ENCODE measurements around the gene KIF3B.
"Not testable (repeated sequence)": the region's sequence is repeated elsewhere in the genome, so short reads cannot be mapped to it uniquely, and the experiment has no call there.

Gene KIF3B

DNA sequence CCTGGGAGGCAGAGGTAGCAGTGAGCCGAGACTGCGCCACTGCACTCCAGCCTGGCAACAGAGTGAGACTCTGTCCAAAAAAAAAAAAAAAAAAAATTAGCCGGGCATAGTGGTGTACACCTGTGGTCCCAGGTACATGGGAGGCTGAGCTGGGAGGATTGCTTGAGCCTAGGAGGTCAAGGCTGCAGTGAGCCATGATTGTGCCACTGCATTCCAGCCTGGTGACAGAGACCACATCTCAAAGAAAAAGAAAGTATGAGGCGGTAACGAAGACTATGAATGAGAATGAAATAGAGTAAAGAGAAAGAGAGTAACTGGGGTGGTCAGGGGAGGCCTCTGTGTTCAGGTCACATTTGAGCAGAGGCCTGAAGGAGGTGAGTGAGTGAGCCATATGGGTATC, 31.2 kb upstream of the KIF3B start:
- DNase-seq (ENCODE audit: low read depth in 1 of 2, low spot score in 1 of 2), result not testable (repeated sequence)

DNA sequence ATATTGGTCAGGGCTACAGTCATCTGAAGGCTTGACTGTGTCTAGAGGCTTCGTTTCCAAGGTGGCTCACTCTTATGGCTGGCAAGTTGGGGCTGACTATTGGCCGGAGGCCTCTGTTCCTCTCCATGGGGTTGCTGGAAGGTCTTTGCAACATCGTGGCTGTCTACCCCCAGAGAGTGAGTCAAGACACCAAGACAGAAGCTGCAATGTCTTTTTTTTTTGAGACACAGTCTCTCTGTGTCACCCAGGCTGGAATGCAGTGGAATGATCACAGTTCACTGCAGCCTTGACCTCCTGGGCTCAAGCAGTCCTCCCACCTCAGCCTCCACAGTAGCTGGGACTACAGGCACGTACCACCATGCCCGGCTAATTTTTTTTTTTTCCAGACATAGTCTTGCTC, 29.4 kb upstream of the KIF3B start:
- DNase-seq (ENCODE audit: low read depth in 1 of 2, low spot score in 1 of 2), result no peak

DNA sequence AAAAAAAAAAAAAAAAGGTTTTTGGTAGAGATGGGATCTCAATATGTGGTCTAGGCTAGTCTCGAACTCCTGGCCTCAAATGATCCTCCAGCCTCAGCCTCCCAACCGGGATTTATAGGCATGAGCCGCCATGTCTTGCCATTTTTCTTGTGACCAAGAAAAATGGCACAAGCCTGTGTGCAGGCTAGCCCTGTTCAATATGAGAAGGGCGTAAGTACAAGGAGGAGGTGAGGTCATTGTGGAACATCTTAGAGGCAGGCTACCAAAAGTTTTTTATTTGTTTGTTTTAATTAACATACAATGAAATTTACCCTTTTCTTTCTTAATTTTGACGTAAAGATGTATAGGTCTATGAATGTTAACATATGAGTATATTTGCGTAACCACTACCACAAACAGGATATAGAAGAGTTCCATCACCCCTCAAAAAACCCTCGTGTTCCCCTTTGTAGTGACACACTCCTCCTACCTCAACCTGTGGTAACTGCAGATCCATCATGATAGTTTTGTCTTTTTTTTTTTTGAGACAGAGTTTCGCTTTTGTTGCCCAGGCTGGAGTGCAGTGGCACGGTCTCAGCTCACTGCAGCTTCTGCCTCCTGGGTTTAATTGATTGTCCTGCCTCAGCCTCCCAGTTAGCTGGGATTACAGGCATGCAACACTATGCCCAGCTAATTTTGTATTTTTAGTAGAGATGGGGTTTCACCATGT, 28.3 kb upstream of the KIF3B start:
- peak in 1 of 2 donors; percentile 40 for DNase-seq (ENCODE audit: low read depth in 1 of 2, low spot score in 1 of 2)

DNA sequence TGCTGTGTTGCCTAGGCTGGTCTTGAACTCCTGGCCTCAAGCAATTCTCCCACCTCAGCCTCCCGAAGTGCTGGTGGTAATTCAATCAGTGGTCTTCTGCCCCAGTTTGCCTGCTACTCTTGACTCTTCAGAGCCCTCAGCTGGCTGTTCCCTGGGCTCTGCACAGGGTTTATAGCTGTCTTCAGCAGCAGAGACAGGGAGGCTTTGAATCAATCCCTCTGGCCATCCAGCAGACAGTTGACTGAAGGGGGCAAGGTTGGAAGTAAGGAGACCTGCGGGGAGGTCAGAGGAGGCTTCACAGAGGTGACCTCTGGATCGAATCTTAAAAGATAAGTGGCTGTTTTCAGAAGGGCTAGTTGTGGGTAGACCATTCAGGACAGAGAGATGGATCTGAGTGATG, 26.0 kb upstream of the KIF3B start:
- no peak for DNase-seq (ENCODE audit: low read depth in 1 of 2, low spot score in 1 of 2)

DNA sequence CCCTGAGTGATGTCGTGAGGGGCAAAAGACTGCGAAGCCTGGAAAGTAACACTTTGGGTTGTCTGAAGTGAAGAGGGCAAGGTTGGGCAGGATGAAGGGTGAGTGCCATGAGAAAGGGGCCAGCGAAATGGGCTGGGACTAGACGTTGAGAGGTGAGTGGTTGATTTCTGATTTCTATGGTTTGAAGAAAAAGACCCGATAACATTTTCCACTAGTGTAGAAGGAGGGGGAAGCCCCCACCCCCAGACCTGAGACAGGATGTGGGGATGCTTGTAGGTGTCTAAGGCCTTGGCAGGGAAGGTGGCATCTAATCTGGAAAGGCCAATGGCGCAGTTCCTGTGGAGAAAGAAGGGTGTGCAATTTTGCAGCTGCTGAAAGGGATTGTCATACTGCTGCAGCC, 25.3 kb upstream of the KIF3B start:
- DNase-seq (ENCODE audit: low read depth in 1 of 2, low spot score in 1 of 2), result peak; percentile 68 to 82

DNA sequence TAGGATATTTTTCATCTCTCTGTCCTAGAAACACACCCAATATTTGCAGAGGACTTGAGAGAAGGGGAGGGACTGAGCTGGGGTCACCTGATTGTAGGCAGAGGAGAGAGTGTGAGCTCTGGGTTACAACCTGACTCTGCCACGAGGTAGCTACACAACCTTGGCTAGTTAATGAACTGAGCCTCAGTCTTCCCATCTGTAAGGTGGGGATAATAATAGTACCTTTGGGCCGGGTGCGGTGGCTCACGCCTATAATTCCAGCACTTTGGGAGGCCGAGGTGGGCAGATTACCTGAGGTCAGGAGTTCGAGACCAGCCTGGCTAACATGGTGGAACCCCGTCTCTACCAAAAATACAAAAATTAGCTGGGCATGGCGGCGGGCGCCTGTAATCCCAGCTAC, 16.5 kb upstream of the KIF3B start:
- not testable (repeated sequence) for DNase-seq (ENCODE audit: low read depth in 1 of 2, low spot score in 1 of 2)

DNA sequence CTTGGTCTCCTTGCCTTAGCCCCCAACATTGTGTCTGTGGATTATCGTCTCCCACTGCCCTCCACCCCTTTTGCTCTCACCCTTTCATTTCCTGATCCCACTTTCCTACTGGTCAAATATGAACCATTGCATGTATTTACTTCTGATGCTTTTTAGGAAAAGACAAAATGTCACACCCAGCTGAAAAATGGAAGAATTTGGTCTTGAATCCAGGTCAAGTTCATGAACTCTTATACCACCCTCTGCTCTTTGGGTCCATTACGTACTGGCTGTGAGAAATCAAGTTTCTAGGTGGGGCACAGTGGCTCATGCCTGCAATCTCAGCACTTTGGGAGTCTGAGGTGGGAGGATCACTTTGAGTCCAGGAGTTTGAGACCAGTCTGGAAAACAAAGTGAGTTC, 15.8 kb upstream of the KIF3B start:
- no peak for DNase-seq (ENCODE audit: low read depth in 1 of 2, low spot score in 1 of 2)

DNA sequence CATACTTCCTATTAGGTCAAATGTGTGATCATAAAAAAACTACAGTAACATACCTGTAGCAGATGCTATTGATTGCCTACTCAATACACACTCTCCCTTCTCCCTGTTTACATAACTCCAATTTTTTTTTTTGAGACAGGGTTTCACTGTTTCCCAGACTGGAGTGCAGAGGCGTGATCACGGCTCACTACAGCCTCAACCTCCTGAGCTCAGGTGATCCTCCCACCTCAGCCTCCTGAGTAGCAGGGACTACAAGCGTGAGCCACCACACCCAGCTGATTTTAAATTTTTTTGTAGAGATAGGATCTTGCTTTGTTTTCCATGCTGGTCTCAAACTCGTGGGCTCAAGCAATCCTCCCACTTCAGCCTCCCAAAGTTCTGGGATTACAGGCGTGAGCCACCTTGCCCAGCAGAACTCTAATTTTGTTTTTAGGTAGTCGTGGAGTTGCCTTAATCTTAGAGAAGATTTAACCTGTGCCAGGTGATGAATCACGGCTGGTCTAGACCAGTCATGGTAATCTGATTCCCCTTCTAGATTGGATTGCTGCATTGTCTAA, 14.0 kb upstream of the KIF3B start:
- no peak for DNase-seq (ENCODE audit: low read depth in 1 of 2, low spot score in 1 of 2)

DNA sequence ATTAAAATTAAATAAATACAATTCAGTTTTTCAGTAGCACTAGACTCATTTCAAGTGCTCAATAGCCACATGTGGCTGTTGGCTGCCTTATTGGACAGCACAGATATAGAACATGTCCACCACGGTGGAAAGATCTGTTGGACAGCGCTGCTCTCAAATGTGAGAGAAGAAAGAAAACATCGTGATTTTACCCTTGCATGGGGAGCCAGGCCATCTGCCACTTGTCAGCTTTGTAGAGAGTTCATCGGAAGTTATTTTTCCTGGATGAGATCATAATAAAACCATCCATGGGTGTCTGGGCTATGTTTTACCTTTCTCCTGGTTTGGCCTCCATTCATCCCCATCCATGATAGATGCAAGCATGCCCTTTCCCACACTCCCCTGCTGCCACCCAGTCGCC, 5.8 kb upstream of the KIF3B start:
- no peak for DNase-seq (ENCODE audit: low read depth in 1 of 2, low spot score in 1 of 2)

DNA sequence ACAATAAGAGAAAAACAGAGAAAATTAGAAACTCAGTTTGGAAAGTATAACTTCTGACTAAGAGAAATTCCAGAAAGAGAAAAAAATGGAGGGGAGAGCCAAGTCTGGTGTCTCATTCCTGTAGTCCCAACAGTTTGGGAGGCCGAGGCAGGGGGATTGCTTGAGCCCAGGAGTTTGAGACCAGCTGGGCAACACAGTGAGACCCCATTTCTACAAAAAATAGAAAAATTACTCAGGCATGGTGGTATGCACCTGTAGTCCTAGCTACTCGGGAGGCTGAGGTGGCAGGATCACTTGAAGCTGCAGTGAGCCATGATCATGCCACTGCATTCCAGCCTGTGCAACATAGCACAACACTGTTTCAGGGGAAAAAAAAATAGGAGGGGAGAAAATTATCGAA, 3.1 kb upstream of the KIF3B start:
- no peak for DNase-seq (ENCODE audit: low read depth in 1 of 2, low spot score in 1 of 2)

DNA sequence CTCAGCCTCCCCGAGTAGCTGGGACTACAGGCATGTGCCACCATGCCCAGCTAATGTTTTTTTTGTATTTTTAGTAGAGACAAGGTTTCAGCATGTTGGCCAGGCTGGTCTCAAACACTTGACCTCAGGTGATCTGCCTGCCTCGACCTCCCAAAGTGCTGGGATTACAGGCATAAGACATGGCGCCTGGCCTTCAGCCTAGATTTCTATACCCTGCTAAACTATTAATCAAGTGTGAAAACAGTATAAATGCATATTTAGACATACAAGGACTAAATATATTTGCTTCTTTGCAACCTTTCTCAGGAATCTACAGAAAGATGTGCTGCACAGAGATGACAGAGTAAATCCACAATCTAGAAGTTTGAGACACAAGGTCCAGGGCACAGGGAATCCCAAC, 2.3 kb upstream of the KIF3B start:
- DNase-seq (ENCODE audit: low read depth in 1 of 2, low spot score in 1 of 2), result not testable (repeated sequence)

DNA sequence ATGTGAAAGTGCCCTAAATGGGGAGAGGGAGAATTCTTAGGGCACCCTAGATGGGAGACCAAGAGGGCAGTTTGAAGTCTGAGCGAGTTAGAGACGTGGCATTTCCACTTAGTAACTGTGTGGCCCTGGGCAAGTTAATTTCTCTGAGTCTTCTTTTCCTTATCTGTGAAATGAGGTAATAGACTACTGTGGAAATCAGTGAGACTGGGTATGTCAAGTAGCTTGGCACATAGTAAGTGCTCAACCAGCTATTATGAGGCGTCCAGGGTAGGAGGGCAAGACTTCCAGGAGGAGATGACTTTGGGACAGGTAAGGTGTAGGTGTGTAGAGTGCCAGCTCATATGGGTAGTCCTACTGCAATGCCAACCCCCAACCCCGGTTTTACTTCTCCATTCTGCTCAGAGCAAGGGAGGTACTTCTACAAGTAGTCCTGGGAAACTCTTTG, 770 bp downstream of the KIF3B start:
- DNase-seq (ENCODE audit: low read depth in 1 of 2, low spot score in 1 of 2), result no peak

DNA sequence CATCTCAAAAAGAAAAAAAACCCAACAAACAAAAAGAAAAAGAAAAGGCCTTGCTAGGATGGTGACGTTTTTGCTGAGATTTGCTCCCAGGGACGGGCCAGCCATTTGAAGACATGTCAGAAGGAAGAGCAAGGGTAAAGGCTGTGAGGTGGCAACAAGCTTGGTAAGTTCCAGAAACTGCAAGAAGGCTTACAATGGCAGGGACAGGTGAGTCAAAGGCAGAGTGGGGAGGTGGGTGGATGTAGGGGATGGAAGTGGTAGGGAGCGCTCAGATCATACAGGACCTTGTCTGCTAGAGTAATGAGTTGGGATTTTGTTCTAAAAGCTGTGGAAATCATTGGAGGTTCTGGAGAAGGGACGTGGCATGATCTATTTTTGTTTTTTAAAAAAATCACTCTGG, 4.3 kb downstream of the KIF3B start:
- no peak for DNase-seq (ENCODE audit: low read depth in 1 of 2, low spot score in 1 of 2)

DNA sequence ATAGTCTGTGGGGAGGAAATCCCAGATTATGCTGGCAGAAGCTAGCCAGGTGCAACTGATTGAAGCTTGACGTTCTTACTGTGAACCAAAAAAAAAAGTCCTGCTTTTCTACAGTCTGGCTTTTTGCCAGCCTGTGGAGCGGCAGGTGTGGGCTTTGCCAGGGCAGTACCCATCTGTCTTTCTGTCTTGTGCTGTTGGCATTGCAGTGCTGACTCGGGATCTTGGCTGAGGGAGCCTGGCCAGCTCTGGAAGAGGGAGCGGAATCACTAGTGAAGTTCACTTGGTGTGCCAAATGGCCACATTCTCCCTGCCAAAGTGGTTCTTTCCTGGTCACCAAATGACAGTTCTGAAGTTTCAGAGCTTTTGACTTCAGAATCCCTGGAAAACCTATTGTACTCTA, 5.0 kb downstream of the KIF3B start:
- DNase-seq (ENCODE audit: low read depth in 1 of 2, low spot score in 1 of 2), result no peak

DNA sequence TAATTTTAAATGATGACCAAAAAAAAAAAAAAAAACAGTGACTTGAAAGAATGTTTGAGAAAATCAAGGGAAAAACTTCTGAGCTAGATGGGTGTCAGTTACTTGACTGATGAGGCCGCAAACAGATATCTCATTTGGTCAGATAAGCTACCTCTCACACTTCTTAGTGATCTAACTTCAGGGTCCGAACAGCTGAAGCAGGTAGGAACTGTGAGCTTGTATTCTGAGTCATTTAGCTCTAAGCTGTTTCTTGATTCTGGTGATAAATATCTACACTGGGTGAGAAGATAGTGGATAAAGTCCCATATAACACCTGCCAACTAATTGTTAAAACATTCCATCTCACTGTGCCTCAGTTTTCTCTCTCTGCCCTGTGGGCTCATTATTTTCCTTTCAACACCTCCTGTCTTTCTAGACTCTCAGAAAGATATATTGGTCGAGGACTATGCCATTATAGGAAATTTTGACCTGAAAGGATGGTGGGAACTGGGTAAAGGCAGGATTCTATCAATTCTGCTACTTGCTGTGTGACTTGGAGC, 7.7 kb downstream of the KIF3B start:
- no peak for DNase-seq (ENCODE audit: low read depth in 1 of 2, low spot score in 1 of 2)

DNA sequence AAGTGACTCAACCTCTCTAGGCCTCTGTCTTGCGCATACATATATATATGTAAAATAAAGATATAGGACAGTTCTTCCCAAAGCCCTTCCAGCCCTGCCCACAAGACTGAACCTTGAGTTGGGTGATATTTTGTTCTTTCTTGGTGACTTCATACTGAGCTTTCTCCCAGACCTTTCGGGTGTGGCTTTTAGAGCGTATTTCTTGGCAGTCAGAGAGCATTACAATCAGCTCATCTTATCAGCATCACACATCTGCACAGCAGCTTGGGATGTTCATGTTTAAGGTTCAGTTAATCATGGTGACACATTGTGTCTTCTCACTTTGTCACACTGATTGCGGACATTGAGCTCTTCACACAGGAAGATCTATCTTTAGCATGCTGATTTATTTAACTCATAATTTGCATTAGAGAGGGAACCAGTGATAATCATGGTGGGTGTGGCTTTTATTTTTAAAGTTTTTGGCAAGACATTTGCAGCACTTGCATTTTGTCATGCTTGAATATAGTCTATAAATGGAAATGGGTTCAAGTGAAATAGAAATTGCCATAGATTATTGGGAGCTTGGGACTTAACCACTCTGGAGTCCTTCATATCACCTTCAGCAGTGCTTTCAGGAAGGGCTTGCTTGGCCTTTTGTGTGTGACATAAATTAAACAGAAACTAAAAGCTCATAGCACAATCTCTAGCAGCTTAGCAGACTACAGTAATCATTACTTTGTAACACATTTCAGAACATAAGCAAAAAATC, 8.3 kb downstream of the KIF3B start:
- peak in 1 of 2 donors; percentile 63 for DNase-seq (ENCODE audit: low read depth in 1 of 2, low spot score in 1 of 2)

DNA sequence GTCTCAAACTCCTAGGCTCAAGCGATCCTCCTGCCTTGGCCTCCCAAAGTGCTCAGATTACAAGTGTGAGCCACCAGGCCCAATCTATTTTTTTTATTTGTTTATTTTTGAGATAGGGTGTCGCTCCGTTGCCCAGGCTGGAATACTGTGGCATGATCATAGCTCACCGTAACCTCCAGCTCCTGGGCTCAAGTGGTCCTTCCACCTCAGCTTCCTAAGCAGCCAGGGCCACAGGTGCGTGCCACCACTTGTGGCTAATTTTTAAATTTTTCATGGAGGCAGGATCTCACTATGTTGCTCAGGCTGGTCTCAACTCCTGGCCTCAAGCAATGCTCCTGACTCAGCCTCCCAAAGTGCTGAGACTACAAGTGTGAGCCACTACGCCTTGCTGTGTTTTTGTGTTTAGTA, 9.8 kb downstream of the KIF3B start:
- no peak for DNase-seq (ENCODE audit: low read depth in 1 of 2, low spot score in 1 of 2)

DNA sequence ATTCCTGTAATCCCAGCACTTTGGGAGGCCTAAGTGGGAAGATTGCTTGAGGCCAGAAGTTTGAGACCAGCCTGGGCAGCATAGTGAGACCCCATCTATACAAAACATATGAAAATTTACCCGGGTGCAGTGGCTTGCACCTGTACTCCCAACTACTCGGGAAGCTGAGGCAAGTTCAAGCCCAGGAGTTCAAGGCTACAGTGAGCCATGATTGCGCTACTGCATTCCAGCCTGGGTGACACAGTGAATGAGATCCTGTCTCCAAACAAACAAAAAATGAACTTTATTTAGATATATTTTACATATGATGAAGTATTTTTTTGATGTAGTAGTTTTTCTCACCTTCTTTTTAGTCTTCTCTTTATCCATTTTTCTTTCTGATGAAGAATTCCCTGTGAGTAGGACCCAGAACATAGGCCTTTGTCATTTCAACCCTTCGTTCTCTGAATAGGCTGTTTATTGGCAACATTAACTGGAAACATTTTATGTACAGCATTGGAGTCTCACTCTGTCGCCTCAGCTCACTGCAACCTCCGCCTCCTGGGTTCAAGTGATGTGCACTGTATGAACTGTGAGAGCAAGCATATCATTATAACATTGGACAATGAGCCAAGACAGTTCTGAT, 10.9 kb downstream of the KIF3B start:
- no peak for DNase-seq (ENCODE audit: low read depth in 1 of 2, low spot score in 1 of 2)

DNA sequence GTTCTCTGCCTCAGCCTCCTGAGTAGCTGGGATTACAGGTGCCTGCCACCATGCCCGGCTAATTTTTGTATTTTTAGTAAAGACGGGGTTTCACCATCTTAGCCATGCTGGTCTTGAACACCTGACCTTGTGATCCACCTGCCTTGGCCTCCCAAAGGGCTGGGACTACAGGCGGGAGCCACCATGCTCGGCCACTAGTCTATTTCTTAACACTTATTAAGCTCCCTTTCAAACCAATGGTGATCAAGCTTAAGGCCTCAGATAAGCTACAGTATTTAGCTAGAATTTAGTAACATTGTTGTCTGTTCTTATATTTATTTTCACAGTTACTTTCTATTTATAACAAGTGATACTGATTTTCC, 11.8 kb downstream of the KIF3B start:
- DNase-seq (ENCODE audit: low read depth in 1 of 2, low spot score in 1 of 2), result not testable (repeated sequence)

DNA sequence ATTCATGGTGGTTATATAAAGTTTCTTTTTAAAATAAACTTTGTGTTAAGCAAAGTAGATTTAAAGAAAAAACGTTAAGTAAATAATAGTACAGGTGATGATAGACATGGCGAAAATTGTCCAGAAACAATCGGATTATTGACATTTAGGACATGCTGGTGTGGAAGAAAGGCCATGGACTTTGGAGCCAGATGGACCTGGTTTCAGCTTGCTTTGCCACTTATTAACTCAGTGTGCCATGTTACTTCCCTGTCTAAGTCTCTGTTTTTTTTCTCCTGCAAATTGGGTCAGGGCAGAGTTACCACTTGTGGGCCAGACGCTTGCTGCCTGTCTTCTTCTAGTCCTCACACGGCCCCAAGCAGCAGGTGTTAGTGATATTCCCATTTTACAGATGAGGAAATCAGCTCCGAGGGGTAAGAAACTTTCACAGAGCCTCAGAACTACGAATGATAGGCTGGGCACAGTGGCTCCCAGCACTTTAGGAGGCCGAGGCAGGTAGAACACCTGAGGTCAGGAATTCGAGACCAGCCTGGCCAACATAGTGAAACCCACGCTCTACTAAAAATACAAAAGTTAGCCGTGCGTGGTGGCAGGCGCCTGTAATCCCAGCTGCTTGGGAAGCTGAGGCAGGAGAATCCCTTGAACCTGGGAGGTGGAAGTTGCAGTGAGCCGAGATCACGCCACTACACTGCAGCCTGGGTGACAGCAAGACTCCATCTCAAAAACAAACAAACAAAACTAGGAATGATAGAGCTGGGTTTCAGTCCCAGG, 12.4 kb downstream of the KIF3B start:
- no peak for DNase-seq (ENCODE audit: low read depth in 1 of 2, low spot score in 1 of 2)

DNA sequence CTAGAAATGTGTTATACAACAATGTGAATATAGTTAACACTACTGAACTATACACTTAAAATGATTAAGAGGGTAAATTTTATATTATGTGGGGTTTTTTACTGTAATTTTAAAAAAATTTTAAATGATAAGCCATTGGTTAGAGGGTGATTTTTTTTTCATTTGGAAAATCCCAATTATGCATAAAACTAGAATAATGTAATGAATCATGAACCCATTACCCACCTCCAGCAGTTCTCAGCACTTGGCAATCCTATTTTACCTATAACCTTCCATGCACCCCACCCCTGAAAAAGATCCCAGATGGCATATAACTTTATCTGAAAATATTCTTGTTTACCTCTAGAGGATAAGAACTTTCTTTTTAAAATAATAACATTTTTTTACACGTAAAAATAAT, 13.7 kb downstream of the KIF3B start:
- DNase-seq (ENCODE audit: low read depth in 1 of 2, low spot score in 1 of 2), result no peak

Measured in activated CD4-positive, alpha-beta T cell treated with anti-CD3 and anti-CD28 coated beads, Interleukin-2, amount 50 U/mL, for 24 hours (primary cell).